HL-60 (cell line): Measurements from ENCODE around the gene BBS5.

Experiments used
- DNase-seq, 2 experiments: peaks; one replicate each; pipeline ENCODE4 v3.0.0-alpha.2; 2010 to 2020; ENCODE audit warnings: low read depth in 1 of 2, low spot score in 1 of 2
- H3K27ac ChIP-seq: fragments of 250-450 bp; sonication (Bioruptor Pico); replicated peaks from 2 replicates; pipeline ENCODE4 v1.5.1; 2020; ENCODE audit warnings: mild to moderate bottlenecking, moderate library complexity
- H3K27me3 ChIP-seq: fragments of 250-450 bp; sonication (Bioruptor Pico); 2 replicates; pipeline ENCODE4 v1.5.1; 2021; ENCODE audit warnings: mild to moderate bottlenecking, moderate library complexity; ENCODE audit not compliant: insufficient read depth, poor library complexity, severe bottlenecking
- H3K4me3 ChIP-seq: replicated peaks from 2 replicates; pipeline ENCODE4 v1.5.1; 2011; ENCODE audit warnings: mild to moderate bottlenecking, control low read depth, low read length; ENCODE audit not compliant: insufficient read depth
- GABPA ChIP-seq: IDR thresholded peaks from 2 replicates; pipeline ENCODE4 v1.6.1; 2012; ENCODE audit warnings: low read depth
- POLR2AphosphoS5 ChIP-seq: IDR thresholded peaks from 2 replicates; pipeline ENCODE4 v1.6.1; 2012; ENCODE audit warnings: low read depth
- SPI1 ChIP-seq: IDR thresholded peaks from 2 replicates; pipeline ENCODE4 v1.6.1; 2012; ENCODE audit warnings: low read depth, mild to moderate bottlenecking, borderline replicate concordance
- TF ChIP-seq, protein P1 (sequence below): IDR thresholded peaks from one replicate; pipeline ENCODE4 v1.5.1; 2011; ENCODE audit warnings: low read length, control low read depth, inconsistent platforms; ENCODE audit not compliant: insufficient read depth
- TF ChIP-seq, protein P2 (sequence below): IDR thresholded peaks from 2 replicates; pipeline ENCODE4 v1.6.1; 2012; ENCODE audit warnings: low read depth; ENCODE audit not compliant: insufficient replicate concordance

BBS5 gene

DNA sequence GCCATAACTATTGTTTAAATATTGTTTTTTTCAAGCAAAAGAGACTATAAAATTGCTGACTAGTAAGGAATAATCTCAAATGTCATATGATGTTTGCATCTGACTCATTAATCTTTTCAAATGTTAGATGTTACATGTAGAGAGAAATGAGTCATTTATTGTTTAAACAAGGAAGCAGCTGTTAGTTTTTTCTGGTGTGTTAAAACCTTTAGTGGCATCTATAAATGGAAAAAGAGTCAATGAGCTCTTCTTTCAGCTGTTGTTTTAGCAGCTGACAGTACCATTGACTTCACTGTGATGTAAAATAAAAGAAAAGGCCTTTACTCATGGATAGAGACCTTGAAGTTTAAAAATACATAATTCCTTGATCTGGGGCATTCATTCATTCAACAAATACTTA lies 28.4 kb downstream of the BBS5 start:
- H3K27me3 ChIP-seq = no peaks in the 10 kb centered on the region
- no peak for DNase-seq
- no peak overlapping the region for H3K27ac ChIP-seq
- TF ChIP-seq GABPA (no peak), SPI1 (no peak), POLR2AphosphoS5 (no peak)
- TF ChIP-seq, protein P1, sequence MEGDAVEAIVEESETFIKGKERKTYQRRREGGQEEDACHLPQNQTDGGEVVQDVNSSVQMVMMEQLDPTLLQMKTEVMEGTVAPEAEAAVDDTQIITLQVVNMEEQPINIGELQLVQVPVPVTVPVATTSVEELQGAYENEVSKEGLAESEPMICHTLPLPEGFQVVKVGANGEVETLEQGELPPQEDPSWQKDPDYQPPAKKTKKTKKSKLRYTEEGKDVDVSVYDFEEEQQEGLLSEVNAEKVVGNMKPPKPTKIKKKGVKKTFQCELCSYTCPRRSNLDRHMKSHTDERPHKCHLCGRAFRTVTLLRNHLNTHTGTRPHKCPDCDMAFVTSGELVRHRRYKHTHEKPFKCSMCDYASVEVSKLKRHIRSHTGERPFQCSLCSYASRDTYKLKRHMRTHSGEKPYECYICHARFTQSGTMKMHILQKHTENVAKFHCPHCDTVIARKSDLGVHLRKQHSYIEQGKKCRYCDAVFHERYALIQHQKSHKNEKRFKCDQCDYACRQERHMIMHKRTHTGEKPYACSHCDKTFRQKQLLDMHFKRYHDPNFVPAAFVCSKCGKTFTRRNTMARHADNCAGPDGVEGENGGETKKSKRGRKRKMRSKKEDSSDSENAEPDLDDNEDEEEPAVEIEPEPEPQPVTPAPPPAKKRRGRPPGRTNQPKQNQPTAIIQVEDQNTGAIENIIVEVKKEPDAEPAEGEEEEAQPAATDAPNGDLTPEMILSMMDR = no peak
- TF ChIP-seq, protein P2, sequence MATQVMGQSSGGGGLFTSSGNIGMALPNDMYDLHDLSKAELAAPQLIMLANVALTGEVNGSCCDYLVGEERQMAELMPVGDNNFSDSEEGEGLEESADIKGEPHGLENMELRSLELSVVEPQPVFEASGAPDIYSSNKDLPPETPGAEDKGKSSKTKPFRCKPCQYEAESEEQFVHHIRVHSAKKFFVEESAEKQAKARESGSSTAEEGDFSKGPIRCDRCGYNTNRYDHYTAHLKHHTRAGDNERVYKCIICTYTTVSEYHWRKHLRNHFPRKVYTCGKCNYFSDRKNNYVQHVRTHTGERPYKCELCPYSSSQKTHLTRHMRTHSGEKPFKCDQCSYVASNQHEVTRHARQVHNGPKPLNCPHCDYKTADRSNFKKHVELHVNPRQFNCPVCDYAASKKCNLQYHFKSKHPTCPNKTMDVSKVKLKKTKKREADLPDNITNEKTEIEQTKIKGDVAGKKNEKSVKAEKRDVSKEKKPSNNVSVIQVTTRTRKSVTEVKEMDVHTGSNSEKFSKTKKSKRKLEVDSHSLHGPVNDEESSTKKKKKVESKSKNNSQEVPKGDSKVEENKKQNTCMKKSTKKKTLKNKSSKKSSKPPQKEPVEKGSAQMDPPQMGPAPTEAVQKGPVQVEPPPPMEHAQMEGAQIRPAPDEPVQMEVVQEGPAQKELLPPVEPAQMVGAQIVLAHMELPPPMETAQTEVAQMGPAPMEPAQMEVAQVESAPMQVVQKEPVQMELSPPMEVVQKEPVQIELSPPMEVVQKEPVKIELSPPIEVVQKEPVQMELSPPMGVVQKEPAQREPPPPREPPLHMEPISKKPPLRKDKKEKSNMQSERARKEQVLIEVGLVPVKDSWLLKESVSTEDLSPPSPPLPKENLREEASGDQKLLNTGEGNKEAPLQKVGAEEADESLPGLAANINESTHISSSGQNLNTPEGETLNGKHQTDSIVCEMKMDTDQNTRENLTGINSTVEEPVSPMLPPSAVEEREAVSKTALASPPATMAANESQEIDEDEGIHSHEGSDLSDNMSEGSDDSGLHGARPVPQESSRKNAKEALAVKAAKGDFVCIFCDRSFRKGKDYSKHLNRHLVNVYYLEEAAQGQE = no peak
- H3K4me3 ChIP-seq = no peak overlapping the region

DNA sequence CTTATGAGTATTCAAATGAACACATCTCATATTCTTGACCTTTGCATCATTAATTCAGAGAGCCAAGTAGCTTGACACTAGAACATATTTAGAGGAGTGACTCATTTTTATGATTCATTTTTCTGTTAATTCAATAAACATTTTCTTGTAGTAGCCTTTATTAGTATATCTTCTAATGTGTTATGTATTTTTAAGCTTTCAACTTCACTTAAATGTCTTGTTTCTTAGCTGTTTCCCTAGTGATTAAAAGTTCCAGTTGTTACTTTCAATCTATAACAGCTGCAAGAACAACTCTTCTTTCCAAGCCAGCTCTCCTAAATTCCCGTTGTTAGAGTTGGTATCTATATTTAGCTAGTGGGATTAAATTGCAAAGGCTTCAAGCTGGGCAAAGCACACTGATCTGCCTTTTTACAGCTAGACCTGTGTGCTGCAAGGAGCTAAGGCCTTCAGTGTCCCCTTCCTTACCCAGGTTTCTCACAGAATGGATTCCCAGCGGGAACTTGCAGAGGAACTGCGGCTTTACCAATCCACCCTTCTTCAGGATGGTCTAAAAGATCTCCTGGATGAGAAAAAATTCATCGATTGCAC lies 30.1 kb downstream of the BBS5 start, which contains the start of gene KLHL41:
Gene KLHL41 (plus strand): TSS at position 405 of the 588 bp plus-strand sequence. CDS start 77 bp downstream, at position 482.
- no peak for DNase-seq
- Histone ChIP-seq H3K27me3 (no peaks in the 10 kb centered on the region), H3K27ac (no peak within 1 kb of the TSS), H3K4me3 (no peak within 1 kb of the TSS)
- TF ChIP-seq, protein P1 = no peak
- no peak for TF ChIP-seq GABPA
- no peak for TF ChIP-seq SPI1

DNA sequence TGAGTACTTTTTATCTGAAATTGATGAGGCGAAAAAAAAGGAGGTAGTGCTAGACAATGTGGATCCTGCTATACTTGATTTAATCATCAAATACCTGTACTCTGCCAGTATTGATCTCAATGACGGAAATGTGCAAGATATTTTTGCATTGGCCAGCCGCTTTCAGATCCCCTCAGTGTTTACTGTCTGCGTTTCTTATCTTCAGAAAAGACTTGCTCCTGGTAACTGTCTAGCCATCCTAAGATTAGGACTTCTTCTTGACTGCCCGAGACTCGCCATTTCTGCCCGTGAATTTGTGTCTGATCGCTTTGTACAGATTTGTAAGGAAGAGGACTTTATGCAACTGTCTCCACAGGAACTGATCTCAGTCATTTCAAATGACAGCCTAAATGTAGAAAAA lies 30.7 kb downstream of the BBS5 start:
- Histone ChIP-seq H3K27ac (no peak overlapping the region), H3K27me3 (no peaks in the 10 kb centered on the region), H3K4me3 (no peak overlapping the region)
- no peak for TF ChIP-seq POLR2AphosphoS5
- TF ChIP-seq, protein P2 = no peak
- no peak for TF ChIP-seq SPI1
- TF ChIP-seq GABPA = no peak
- TF ChIP-seq, protein P1 = no peak
- no peak for DNase-seq

DNA sequence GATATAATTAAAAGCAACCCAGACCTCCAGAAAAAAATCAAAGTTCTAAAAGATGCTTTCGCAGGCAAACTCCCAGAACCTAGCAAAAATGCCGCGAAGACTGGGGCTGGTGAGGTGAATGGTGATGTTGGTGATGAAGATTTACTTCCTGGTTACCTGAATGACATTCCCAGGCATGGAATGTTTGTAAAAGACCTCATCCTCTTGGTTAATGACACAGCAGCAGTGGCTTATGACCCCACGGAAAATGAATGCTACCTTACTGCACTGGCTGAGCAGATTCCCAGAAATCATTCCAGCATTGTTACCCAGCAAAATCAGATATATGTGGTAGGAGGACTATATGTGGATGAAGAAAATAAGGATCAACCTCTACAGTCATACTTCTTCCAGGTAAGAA lies 31.2 kb downstream of the BBS5 start:
- Histone ChIP-seq H3K27me3 (no peaks in the 10 kb centered on the region), H3K4me3 (no peak overlapping the region), H3K27ac (no peak overlapping the region)
- TF ChIP-seq GABPA = no peak
- TF ChIP-seq POLR2AphosphoS5 = no peak
- TF ChIP-seq, protein P1 = no peak
- no peak for TF ChIP-seq SPI1
- TF ChIP-seq, protein P2 = no peak
- DNase-seq = no peak
